Measurements from ENCODE around the gene LMNA. TPM values are rescaled to one million over a fixed set of nuclear protein-coding genes. Genes with fewer than 3 reads are reported as not detected.

LMNA gene
- total and polyA plus RNA-seq, 2 of the 4 experiments (the other 2 are of a cell fraction) = 563 to 755 TPM

DNA sequence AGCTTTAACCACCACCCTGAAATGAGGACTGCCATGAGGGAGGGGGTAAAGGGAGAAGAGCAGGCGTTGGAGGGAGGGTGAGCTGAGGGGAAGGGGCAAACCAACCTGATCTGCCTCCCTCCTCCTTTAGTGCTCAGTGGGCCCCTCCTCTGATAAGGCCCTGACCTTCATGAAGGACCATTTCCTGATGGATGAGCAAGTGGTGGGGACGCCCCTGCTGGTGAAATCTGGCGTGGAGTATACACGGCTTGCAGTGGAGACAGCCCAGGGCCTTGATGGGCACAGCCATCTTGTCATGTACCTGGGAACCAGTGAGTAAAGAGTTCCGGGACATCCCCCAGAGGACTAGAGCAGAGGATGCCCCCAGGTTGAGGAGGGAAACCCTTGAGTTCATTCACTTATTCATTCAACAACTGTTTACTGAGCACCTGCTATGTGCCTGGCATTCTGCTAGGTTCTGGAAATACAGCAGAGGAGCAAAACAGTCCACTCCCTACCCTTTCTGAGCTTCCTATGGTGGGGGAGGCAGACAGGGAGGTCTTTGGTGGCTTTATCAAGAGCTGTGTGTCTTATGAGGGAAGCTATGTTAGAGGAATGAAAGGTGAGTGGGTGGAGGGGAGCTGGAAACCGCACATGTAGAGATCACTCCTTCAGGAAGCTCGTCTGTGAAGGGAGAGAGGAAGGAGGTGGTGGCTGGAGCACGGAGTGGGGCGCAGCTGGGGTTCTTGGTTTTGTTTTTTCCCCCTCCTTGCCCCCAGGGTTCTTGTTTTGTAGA, 58.4 kb downstream of the LMNA start:
- Histone ChIP-seq H3K9ac (ENCODE audit: low read depth, low read length) (no peak overlapping the region), H2BK20ac (ENCODE audit: low read depth, low read length) (no peak overlapping the region), H3K36me3 (ENCODE audit: control insufficient read depth, insufficient read depth, low read length) (no peaks in the 10 kb centered on the region), H3K9me3 (ENCODE audit: control insufficient read depth, insufficient read depth, low read length) (no peaks in the 10 kb centered on the region), H3K23ac (ENCODE audit: low read depth, low read length) (no peak overlapping the region), H4K5ac (ENCODE audit: low read depth, low read length) (no peak overlapping the region), H3K4ac (ENCODE audit: low read depth, low read length) (no peak overlapping the region), H2BK5ac (ENCODE audit: low read depth, low read length, poor library complexity, severe bottlenecking) (no peak overlapping the region), H4K91ac (ENCODE audit: insufficient read depth, low read depth, low read length) (no peak overlapping the region), H3K79me1 (ENCODE audit: low read depth in 1 of 2, low read length in 2 of 2) (no peaks in the 10 kb centered on the region), H2BK120ac (ENCODE audit: low read depth, low read length) (no peak overlapping the region), H3K56ac (ENCODE audit: extremely low read depth, insufficient read depth, low read length) (no peak overlapping the region), H4K8ac (ENCODE audit: low read depth in 2 of 2, low read length in 2 of 2) (no peak overlapping the region), H3K18ac (ENCODE audit: low read depth, low read length) (no peak overlapping the region), H3K27me3 (ENCODE audit: control insufficient read depth, insufficient read depth, low read length) (peaks cover 14% of the 10 kb centered on the region; the same call in 1 of the 2 replicates), H2BK15ac (ENCODE audit: low read depth, low read length) (no peak overlapping the region), H4K20me1 (ENCODE audit: insufficient read depth, low read length) (no peaks in the 10 kb centered on the region), H3K14ac (replicated peaks; ENCODE audit: low read depth, low read length) (no peak overlapping the region), H2AK5ac (ENCODE audit: low read depth, low read length) (no peak overlapping the region), H3K4me3 (ENCODE audit: insufficient read depth, low read depth, low read length) (no peak overlapping the region), H2AFZ (replicated peaks; ENCODE audit: low read length, poor library complexity) (no peak overlapping the region), H3K27ac (ENCODE audit: insufficient read depth, low read length) (no peak overlapping the region), H3K4me2 (ENCODE audit: low read depth, low read length) (no peak overlapping the region), H3K4me1 (ENCODE audit: control insufficient read depth, insufficient read depth, low read length) (no peaks in the 10 kb centered on the region), H3K9me1 (ENCODE audit: insufficient read depth, low read length) (no peaks in the 10 kb centered on the region; the same call in 1 of the 2 replicates), H2AK9ac (replicated peaks; ENCODE audit: low read depth, low read length, poor library complexity) (peak overlapping the region; percentile 9)
- ChIA-PET CTCF (interaction anchor here (0.5 to 1.4 kb wide), 3 partner anchors 9 to 680 kb away, joined by 3 read pairs; no protein-coding TSS in a partner anchor), POLR2A (ENCODE audit: unreplicated experiment) (no interaction called here)
- DNase-seq (no peak), ATAC-seq (ENCODE audit: low read depth) (no peak)
- intact Hi-C loops (cut with micrococcal nuclease) (no loop called here), dilution Hi-C loops (cut with HindIII; ENCODE audit: low sequenced_read_pairs, unreplicated experiment) (no loop called here), in situ Hi-C loops (cut with MboI; ENCODE audit: low sequenced_read_pairs) (no loop called here)
- 53% methylated on average over 2 of the region's 9 CpGs; no CpG with 5 or more reads in 1 of the 2 experiments for WGBS, 2 experiments (ENCODE audit: extremely low coverage in 2 of 2, insufficient read length in 1 of 2)
- TF ChIP-seq NFE2L2 (IDR thresholded peaks at IDR 0.05; ENCODE audit: low read depth, low read length) (no peak), MXI1 (IDR thresholded peaks at IDR 0.05; ENCODE audit: borderline replicate concordance, low read depth, low read length) (no peak)
- no TSS peak for BruUV-seq (replicated peaks)
